Activated CD4-positive, alpha-beta T cell treated with anti-CD3 and anti-CD28 coated beads, Interleukin-2, amount 10 ng/mL, durations not matched to agents 7 days and 5 days (primary cell): Measurements from ENCODE around the gene NPR2. TPM values are rescaled to one million over a fixed set of nuclear protein-coding genes. Genes with fewer than 3 reads are reported as not detected.

ENCODE experiments used
- CTCF ChIA-PET: fragments of 350-600 bp; sonication (Branson Sonifier 250); formaldehyde crosslinking; loops from one replicate; lab custom pipeline; 2021; ENCODE audit warnings: antibody characterized with exemption; lab: Charles Lee
- POLR2A ChIA-PET: fragments of 350-600 bp; sonication (Branson Sonifier 250); formaldehyde crosslinking; loops from one replicate; lab custom pipeline; 2021; ENCODE audit warnings: antibody characterized with exemption; lab: Charles Lee
- DNase-seq: peaks from one replicate; pipeline ENCODE4 v3.0.0-alpha.2; 2020
- H3K27ac Mint-ChIP-seq: one replicate; pipeline ENCODE4 v1.8.0; 2021; ENCODE audit warnings: mild to moderate bottlenecking, moderate library complexity, mixed read lengths
- H3K27me3 Mint-ChIP-seq: one replicate; pipeline ENCODE4 v1.8.0; 2021; ENCODE audit warnings: mixed read lengths
- H3K36me3 Mint-ChIP-seq: one replicate; pipeline ENCODE4 v1.8.0; 2021; ENCODE audit warnings: low read depth, mixed read lengths
- H3K4me1 Mint-ChIP-seq: one replicate; pipeline ENCODE4 v1.8.0; 2021; ENCODE audit warnings: mixed read lengths
- H3K4me3 Mint-ChIP-seq: one replicate; pipeline ENCODE4 v1.8.0; 2021; ENCODE audit warnings: mild to moderate bottlenecking, moderate library complexity, mixed read lengths
- H3K9me3 Mint-ChIP-seq: one replicate; pipeline ENCODE4 v1.8.0; 2021; ENCODE audit warnings: mixed read lengths
- total RNA-seq, 2 experiments: library from RNA; stranded (reverse); gene quantifications; one replicate each; pipeline ENCODE4 v1.2.3, GENCODE V29; 2021

The NPR2 gene
- total RNA-seq, 2 experiments from 2014 or later: 8.7 to 11.7 TPM

- DNase-seq: peak; percentile 1
- POLR2A ChIA-PET: no interaction called here
- Mint-ChIP-seq H3K9me3 (no peaks in the 10 kb centered on the region), H3K4me3 (no peak overlapping the region), H3K4me1 (peaks cover 4% of the 10 kb centered on the region), H3K36me3 (no peaks in the 10 kb centered on the region), H3K27ac (no peak overlapping the region), H3K27me3 (peaks cover 3% of the 10 kb centered on the region)
- CTCF ChIA-PET: interaction anchor here (1.2 to 1.9 kb wide), 4 partner anchors 9 to 128 kb away, joined by 4 to 7 read pairs (median 5); no protein-coding TSS in a partner anchor
Measured at GRCh38 chr9:35856206-35856605, 64.8 kb downstream of the NPR2 start.

GRCh38 chr9:35856882-35857281 lies 65.5 kb downstream of the NPR2 start:
- CTCF ChIA-PET: interaction anchor here (1.1 to 1.9 kb wide), 6 partner anchors 8 to 128 kb away, joined by 3 to 7 read pairs (median 4); no protein-coding TSS in a partner anchor
- peak; percentile 2 for DNase-seq
- POLR2A ChIA-PET: no interaction called here
- Mint-ChIP-seq H3K4me3 (no peak overlapping the region), H3K27me3 (peaks cover 7% of the 10 kb centered on the region), H3K36me3 (no peaks in the 10 kb centered on the region), H3K9me3 (no peaks in the 10 kb centered on the region), H3K4me1 (peaks cover 4% of the 10 kb centered on the region), H3K27ac (no peak overlapping the region)

- Mint-ChIP-seq H3K27me3 (peaks cover 7% of the 10 kb centered on the region), H3K27ac (no peak overlapping the region), H3K9me3 (no peaks in the 10 kb centered on the region), H3K36me3 (no peaks in the 10 kb centered on the region), H3K4me1 (peaks cover 4% of the 10 kb centered on the region), H3K4me3 (no peak overlapping the region)
- ChIA-PET CTCF (interaction anchor here (1.1 to 1.9 kb wide), 2 partner anchors 10 to 20 kb away, joined by 4 read pairs; no protein-coding TSS in a partner anchor), POLR2A (no interaction called here)
- no peak for DNase-seq
Measured at GRCh38 chr9:35858458-35858857, 67.1 kb downstream of the NPR2 start.

Other genes starting within 250 kb of the NPR2 start
- 10 to 100 TPM; 29.8 to 30.9 TPM for gene TESK1, start 186.3 kb upstream of the NPR2 start, total RNA-seq
- gene CD72, start 173.2 kb upstream of the NPR2 start, total RNA-seq: 1 to 10 TPM; 5.4 to 7.1 TPM
- gene SIT1, start 140.7 kb upstream of the NPR2 start, total RNA-seq: 100 to 1,000 TPM; 195 to 202 TPM
- gene RMRP, start 133.6 kb upstream of the NPR2 start, total RNA-seq: over 10,000 TPM in 1 of 2 experiments, 1,000 to 10,000 TPM in 1; 1,959 to 11,185 TPM
- 10 to 100 TPM; 30.7 to 30.9 TPM for gene CCDC107, start 133.3 kb upstream of the NPR2 start, total RNA-seq
- gene ARHGEF39, start 126.4 kb upstream of the NPR2 start, total RNA-seq: 10 to 100 TPM; 11.8 to 13.5 TPM
- gene CA9, start 117.7 kb upstream of the NPR2 start, total RNA-seq: under 1 TPM in 1 of 2 experiments, not detected in 1; 0.40 TPM
- gene TPM2, start 101.7 kb upstream of the NPR2 start, total RNA-seq: 10 to 100 TPM; 13.1 to 13.4 TPM
- 100 to 1,000 TPM; 362 to 422 TPM for gene TLN1, start 59.4 kb upstream of the NPR2 start, total RNA-seq
- gene CREB3, start 58.9 kb upstream of the NPR2 start, total RNA-seq: 10 to 100 TPM; 18.1 to 18.3 TPM
- gene GBA2, start 42.4 kb upstream of the NPR2 start, total RNA-seq: 10 to 100 TPM; 42.8 to 44.1 TPM
- 10 to 100 TPM; 24.7 to 28.4 TPM for gene RGP1, start 42.3 kb upstream of the NPR2 start, total RNA-seq
- not detected for gene MSMP, start 37.3 kb upstream of the NPR2 start, total RNA-seq
- 1 to 10 TPM; 1.8 to 2.5 TPM for gene SPAG8, start 20.7 kb downstream of the NPR2 start, total RNA-seq
- 10 to 100 TPM; 56.5 to 69.9 TPM for gene HINT2, start 23.5 kb downstream of the NPR2 start, total RNA-seq
- not detected for gene FAM221B, start 37.1 kb downstream of the NPR2 start, total RNA-seq
- gene TMEM8B, start 37.6 kb downstream of the NPR2 start, total RNA-seq: 1 to 10 TPM; 3.8 to 4.0 TPM
- not detected for gene OR13J1, start 78.8 kb downstream of the NPR2 start, total RNA-seq
- gene HRCT1, start 114.6 kb downstream of the NPR2 start, total RNA-seq: not detected
- gene SPAAR, start 117.9 kb downstream of the NPR2 start, total RNA-seq: not detected
- not detected for gene OR2S2, start 166.6 kb downstream of the NPR2 start, total RNA-seq
- gene RECK, start 245.3 kb downstream of the NPR2 start, total RNA-seq: 1 to 10 TPM; 7.0 to 8.2 TPM